Measurements from ENCODE around the gene ELAVL2.

GRCh38 chr9:23730364-23730763, 95.7 kb downstream of the ELAVL2 start:
- TF ChIP-seq TAF1 (IDR thresholded peaks at IDR 0.05; ENCODE audit: borderline replicate concordance, low read depth, low read length): no peak
- no peak for TF ChIP-seq POLR2A (IDR thresholded peaks at IDR 0.05; ENCODE audit: low read depth, low read length)
